NT2/D1 (cell line): ENCODE measurements around the gene NOSIP.
"Not testable (repeated sequence)": the region's sequence is repeated elsewhere in the genome, so short reads cannot be mapped to it uniquely, and the experiment has no call there.

Experiments
- DNase-seq: peaks from one replicate; pipeline ENCODE4 v3.0.0-alpha.2; 2011; ENCODE audit warnings: low read depth, low spot score
- H3K27me3 ChIP-seq: 2 replicates; pipeline ENCODE4 v1.6.0; 2011; ENCODE audit warnings: mild to moderate bottlenecking; ENCODE audit not compliant: insufficient read length, insufficient read depth
- H3K36me3 ChIP-seq: 2 replicates; pipeline ENCODE4 v1.6.1; 2011; ENCODE audit warnings: mild to moderate bottlenecking, low read length, mixed read lengths; ENCODE audit not compliant: insufficient read depth, insufficient read length
- H3K4me1 ChIP-seq: 2 replicates; pipeline ENCODE4 v1.5.1; 2011; ENCODE audit not compliant: insufficient read depth, insufficient read length
- H3K4me3 ChIP-seq: 2 replicates; pipeline ENCODE4 v1.5.1; 2011; ENCODE audit warnings: low read depth; ENCODE audit not compliant: insufficient read length
- H3K9ac ChIP-seq: 2 replicates; pipeline ENCODE4 v1.6.0; 2011; ENCODE audit warnings: low read depth; ENCODE audit not compliant: insufficient read length
- H3K9me3 ChIP-seq: 2 replicates; pipeline ENCODE4 v1.5.1; 2011; ENCODE audit warnings: mild to moderate bottlenecking, low read length; ENCODE audit not compliant: insufficient read depth
- SUZ12 ChIP-seq: IDR thresholded peaks from 2 replicates; pipeline ENCODE4 v1.6.1; 2011; ENCODE audit not compliant: insufficient read length, insufficient read depth; ENCODE audit errors: extremely low read depth
- YY1 ChIP-seq: IDR thresholded peaks from 2 replicates; pipeline ENCODE4 v1.6.1; 2011; ENCODE audit not compliant: insufficient read length, insufficient read depth
- ZNF274 ChIP-seq: IDR thresholded peaks from 2 replicates; pipeline ENCODE4 v1.6.1; 2011; ENCODE audit warnings: mild to moderate bottlenecking, low read depth, low read length

NOSIP gene, protein sequence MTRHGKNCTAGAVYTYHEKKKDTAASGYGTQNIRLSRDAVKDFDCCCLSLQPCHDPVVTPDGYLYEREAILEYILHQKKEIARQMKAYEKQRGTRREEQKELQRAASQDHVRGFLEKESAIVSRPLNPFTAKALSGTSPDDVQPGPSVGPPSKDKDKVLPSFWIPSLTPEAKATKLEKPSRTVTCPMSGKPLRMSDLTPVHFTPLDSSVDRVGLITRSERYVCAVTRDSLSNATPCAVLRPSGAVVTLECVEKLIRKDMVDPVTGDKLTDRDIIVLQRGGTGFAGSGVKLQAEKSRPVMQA

DNA sequence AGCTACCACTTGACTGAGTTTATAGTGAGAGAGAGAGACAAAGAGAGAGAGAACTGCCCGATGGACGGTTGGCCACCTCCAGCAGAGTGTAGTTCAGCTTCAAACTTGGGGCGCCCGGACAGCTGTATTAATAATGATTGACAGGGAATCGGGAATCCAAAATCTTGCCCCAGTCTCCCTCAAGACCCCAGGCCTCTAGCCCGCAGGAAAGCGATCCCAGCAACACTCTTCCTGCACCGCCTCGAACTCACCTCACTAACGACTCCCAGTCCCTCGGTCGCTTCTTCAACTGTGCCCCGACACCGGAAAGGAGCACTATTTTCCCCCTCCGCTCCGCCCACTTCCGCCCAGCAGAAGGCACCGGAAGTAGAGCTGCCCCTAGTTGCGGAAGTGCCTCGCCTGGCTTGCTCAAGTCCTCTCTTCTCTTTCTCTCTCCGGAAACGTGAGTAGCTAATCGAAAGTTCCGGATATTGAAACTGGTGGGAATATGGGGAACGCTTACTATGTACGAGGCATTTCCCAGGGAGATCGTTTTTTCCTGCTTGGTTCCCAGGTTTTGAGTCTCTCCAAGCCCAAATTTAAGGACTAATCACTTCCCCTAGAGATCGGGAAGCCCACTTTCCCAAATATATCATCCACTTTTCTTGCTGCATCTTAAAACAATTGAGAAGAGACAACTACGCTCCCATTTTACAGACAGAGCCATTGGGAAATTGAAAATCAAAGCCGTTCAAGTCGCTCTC lies at the start of gene NOSIP:
Gene NOSIP, minus strand, starts transcription at position 293 of the 743 bp plus-strand sequence. CDS start 19,865 bp downstream, outside the sequence.
- peaks cover 9% of the 10 kb centered on the region for H3K36me3 ChIP-seq
- H3K27me3 ChIP-seq, result no peaks in the 10 kb centered on the region
- DNase-seq, result peak; percentile 92
- peak within 1 kb of the TSS; percentile 93 for H3K9ac ChIP-seq
- no peaks in the 10 kb centered on the region for H3K9me3 ChIP-seq
- no peak for TF ChIP-seq SUZ12
- no peak for TF ChIP-seq ZNF274
- TF ChIP-seq YY1, result no peak
- H3K4me1 ChIP-seq, result peaks cover 7% of the 10 kb centered on the region
- H3K4me3 ChIP-seq, result peak within 1 kb of the TSS; percentile 67

DNA sequence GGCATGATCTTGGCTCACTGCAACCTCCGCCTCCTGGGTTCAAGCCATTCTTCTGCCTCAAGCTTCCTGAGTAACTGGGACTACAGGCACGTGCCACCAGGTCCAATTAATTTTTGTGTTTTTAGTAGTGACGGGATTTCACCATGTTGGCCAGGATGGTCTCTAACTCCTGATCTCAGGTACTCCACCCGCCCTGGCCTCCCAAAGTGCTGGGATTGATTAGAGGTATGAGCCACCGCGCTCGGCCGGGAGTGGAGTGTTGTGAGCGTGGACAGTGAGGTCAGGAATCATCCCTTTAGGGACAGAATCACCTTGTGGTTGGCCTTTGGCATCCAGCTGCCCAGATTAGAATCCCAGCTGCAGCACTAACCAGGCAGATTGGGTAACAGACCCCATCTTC lies 49.3 kb upstream of the NOSIP start:
- Histone ChIP-seq H3K9me3 (no peaks in the 10 kb centered on the region), H3K9ac (no peak overlapping the region), H3K4me3 (no peak overlapping the region), H3K36me3 (peaks cover 32% of the 10 kb centered on the region), H3K27me3 (no peaks in the 10 kb centered on the region), H3K4me1 (no peaks in the 10 kb centered on the region)
- TF ChIP-seq YY1 (no peak), ZNF274 (no peak), SUZ12 (no peak)
- DNase-seq, result no peak

DNA sequence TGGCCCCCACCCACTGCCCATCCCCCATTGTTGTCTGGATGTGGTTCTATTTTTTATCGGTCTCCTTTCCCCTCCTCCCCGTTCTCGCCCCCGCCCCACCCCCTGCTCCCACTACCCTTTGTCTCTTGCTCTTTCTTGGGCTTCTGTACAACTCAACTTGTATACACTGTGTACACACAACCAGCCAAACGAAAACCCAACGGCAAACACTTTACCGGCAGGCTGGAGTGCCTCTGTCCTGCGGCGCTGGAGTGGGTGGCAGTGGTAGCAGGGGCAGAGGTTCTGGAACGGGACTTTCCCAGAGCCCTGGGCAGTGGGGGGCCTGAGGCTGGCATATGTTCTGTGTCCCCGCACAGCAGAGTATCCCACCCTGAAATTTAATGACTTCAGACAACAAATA lies 45.9 kb upstream of the NOSIP start:
- H3K4me3 ChIP-seq, result no peak overlapping the region
- H3K9me3 ChIP-seq, result no peaks in the 10 kb centered on the region
- TF ChIP-seq SUZ12, result no peak
- TF ChIP-seq YY1, result no peak
- no peak for TF ChIP-seq ZNF274
- H3K27me3 ChIP-seq, result no peaks in the 10 kb centered on the region
- DNase-seq, result no peak
- peaks cover 47% of the 10 kb centered on the region for H3K36me3 ChIP-seq
- H3K9ac ChIP-seq, result no peak overlapping the region
- no peaks in the 10 kb centered on the region for H3K4me1 ChIP-seq

DNA sequence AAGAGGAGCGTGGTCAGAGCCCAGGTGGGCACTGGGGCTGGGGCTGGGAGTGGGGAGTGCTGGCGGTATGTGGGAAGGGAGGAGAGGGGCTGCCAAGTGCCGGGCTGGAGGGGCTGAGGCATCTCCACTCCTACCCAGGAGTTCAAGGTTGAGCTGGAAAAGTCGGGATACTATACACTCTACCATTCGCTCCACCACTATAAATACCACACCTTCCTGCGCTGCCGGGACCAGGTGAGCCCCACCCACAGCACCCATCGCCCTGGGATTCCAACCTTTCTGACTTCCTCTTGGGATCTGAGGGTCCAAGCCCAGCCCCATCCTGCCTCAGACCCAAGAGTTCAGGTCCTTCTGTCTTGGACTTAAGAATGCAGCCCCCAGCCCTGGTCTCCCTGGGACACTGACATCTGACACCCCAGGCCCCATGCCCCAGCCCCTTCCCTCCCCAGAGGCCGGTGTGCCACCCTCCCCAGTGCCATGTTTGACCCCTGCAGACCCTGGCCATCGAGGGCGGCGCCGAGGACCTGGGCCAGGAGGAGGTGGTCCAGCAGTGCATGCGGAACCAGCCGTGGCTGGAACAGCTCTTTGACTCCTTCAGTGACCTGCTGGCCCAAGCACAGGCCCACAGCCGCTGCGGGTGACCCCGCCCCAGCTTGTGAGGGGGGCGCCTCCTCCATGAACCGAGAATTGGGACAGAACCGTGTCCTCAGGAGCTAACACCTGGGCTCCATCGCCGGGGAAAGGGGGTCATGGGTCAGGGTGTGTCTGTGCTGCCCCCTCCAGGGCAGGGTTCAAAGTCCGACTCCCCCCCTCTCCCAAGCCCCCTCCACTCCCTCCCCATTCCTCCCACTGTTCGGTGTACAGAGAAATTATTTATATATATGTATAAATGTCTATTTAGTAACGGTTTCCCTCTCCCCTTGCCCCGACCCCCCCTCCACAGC lies 44.9 kb upstream of the NOSIP start:
- Histone ChIP-seq H3K4me3 (no peak overlapping the region), H3K27me3 (no peaks in the 10 kb centered on the region), H3K4me1 (no peaks in the 10 kb centered on the region), H3K9me3 (no peaks in the 10 kb centered on the region), H3K9ac (no peak overlapping the region), H3K36me3 (peaks cover 52% of the 10 kb centered on the region)
- TF ChIP-seq SUZ12 (no peak), ZNF274 (no peak), YY1 (no peak)
- DNase-seq, result no peak

DNA sequence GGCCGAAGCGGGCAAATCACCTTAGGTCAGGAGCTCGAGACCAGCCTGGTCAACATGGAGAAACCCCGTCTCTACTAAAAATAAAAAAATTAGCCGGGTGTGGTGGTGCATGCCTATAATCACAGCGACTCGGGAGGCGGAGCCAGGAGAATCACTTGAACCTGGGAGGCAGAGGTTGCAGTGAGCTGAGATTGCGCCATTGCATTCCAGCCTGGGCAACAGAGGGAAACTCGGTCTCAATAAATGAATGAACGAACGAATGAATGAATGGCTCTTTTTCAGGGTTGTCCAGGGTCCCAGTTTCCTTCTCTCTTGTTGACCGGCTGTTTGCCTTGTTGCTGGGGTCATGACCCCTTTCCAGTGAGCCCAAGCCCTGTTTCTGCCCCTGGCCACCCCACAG lies 37.5 kb upstream of the NOSIP start:
- DNase-seq, H3K4me1 ChIP-seq, H3K4me3 ChIP-seq, H3K27me3 ChIP-seq, H3K9ac ChIP-seq, H3K9me3 ChIP-seq: not testable (repeated sequence)
- H3K36me3 ChIP-seq, result peaks cover 73% of the 10 kb centered on the region

DNA sequence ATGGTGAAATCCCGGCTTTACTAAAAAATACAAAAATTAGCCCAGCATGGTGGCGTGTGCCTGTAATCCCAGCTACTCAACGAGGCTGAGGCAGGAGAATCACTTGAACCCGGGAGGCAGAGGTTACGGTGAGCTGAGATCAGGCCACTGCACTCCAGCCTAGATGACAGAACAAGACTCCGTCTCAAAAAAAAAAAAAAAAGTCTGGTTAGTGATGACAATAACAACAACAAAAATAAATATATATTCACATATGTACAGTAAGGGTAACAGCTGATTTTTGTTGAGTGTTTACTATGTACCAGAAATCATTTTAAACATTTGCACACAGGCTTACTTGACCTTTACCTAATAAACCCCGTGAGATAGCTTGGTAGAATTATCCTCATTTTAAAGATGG lies 36.6 kb upstream of the NOSIP start:
- no peaks in the 10 kb centered on the region for H3K27me3 ChIP-seq
- H3K36me3 ChIP-seq, result peaks cover 73% of the 10 kb centered on the region
- H3K9me3 ChIP-seq, result no peaks in the 10 kb centered on the region
- peaks cover 2% of the 10 kb centered on the region for H3K4me1 ChIP-seq
- no peak overlapping the region for H3K4me3 ChIP-seq
- DNase-seq, result no peak
- no peak overlapping the region for H3K9ac ChIP-seq
- TF ChIP-seq YY1, result no peak
- TF ChIP-seq SUZ12, result no peak
- TF ChIP-seq ZNF274, result no peak

DNA sequence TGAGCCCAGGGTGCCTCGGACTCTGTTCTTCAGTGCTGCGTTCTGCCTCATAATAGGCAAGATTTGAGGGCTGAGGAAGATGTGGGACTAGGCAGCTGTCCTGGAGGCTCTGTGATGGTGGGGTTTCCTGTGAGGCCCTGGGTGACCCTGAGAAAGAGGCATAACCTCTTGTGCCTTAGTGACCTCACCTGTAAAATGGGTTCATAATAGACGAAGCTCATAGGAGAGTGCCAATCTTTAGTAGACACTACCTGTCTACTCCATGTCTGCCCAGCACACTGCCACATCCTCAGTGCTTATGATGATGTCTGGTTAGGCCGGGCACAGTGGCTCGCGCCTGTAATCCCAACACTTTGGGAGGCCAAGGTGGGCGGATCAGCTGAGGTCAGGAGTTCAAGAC lies 36.2 kb upstream of the NOSIP start:
- Histone ChIP-seq H3K36me3 (peaks cover 69% of the 10 kb centered on the region), H3K9ac (no peak overlapping the region), H3K9me3 (no peaks in the 10 kb centered on the region), H3K4me3 (no peak overlapping the region), H3K4me1 (peaks cover 2% of the 10 kb centered on the region), H3K27me3 (no peaks in the 10 kb centered on the region)
- TF ChIP-seq ZNF274, result no peak
- no peak for TF ChIP-seq YY1
- no peak for DNase-seq
